NCI-H1092 (cell line): ENCODE results near the gene NCBP2.

Experiments used
- DNase-seq: peaks from one replicate; lab custom pipeline; 2025; lab: John Stamatoyannopoulos, UW

NCBP2 gene

DNA sequence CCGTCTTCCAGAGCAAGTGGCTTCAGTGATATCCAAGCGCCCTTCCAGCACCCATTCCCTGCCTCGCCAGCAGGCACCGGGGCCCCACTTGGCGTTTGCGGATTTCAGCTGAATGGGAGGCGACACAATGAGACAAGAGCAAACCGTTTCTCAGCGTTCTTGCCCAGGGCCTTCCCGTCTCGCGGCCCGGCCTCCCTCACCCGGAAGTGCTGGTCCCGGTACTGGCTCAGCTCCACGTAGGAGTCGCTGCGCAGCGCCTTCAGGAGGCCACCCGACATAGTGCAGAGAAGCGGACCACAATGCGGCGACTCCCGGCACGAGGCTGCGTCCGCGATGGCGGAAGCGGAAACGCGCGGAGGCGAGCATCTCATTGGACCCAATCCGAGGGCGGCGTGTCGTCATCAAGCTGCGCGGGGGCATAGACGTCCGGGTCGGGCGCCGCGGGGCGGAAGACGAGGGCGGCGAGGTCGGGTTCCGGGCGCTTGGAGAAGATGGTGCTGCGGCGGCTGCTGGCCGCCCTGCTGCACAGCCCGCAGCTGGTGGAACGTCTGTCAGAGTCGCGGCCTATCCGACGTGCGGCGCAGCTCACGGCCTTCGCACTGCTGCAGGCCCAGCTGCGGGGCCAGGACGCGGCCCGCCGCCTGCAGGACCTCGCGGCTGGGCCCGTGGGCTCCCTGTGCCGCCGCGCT, at the start of gene NCBP2:
Gene NCBP2, minus strand, starts transcription at position 303 of the 689 bp plus-strand sequence. Its CDS starts 25 bp downstream, at position 278.
- DNase-seq, result peak; percentile 97

GRCh38 chr3:196991581-196992460, 49.5 kb upstream of the NCBP2 start:
- DNase-seq, result no peak

DNA sequence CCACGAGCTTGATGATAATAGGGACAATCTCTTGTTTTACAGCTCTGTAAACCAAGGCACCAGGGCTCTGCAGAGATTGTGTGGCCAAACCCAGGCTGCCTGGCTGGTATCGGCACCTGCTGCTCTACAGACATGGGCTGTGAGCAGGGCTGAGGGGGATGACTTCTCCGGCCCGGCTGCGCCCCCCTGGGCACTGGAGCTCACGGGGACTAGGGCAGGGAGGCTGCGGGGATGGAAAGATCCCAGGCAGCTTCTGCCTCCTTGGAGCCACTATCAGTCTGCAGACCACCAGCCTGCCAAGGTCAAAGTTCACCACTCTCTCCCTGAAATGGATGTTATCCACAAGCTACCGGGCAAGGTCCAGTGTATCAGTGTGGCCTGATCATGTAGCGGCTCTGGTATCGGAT, 48.3 kb upstream of the NCBP2 start:
- no peak for DNase-seq

DNA sequence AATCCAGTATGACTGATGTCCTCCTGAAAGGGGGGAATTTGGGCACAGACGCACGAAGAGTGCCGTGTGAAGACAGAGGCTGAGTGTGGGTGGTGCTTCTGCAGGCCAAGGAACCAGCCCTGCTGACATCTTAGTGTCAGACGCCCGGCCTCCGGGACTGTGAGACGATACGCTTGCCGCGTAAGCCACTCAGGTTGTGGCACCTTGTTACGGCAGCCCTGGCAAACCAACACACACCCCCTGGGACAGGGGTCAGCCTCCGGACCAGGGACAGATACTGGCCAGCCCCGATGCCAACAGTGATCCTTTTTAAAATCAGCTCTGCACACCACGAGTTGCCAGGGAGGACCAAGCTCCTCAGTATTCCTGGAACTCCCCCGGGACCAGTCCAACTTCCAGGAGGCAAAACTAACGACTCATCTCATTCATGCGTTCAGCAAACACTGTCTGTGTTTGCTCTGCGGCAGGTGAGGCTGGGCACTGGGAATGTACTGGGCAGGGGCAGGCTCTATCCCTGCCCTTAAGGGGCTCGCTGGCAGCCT, 47.5 kb upstream of the NCBP2 start:
- peak; percentile 52 for DNase-seq

GRCh38 chr3:196988241-196989029, 46.1 kb upstream of the NCBP2 start:
- no peak for DNase-seq

- no peak for DNase-seq
Measured at GRCh38 chr3:196987022-196987421, 44.7 kb upstream of the NCBP2 start.

DNA sequence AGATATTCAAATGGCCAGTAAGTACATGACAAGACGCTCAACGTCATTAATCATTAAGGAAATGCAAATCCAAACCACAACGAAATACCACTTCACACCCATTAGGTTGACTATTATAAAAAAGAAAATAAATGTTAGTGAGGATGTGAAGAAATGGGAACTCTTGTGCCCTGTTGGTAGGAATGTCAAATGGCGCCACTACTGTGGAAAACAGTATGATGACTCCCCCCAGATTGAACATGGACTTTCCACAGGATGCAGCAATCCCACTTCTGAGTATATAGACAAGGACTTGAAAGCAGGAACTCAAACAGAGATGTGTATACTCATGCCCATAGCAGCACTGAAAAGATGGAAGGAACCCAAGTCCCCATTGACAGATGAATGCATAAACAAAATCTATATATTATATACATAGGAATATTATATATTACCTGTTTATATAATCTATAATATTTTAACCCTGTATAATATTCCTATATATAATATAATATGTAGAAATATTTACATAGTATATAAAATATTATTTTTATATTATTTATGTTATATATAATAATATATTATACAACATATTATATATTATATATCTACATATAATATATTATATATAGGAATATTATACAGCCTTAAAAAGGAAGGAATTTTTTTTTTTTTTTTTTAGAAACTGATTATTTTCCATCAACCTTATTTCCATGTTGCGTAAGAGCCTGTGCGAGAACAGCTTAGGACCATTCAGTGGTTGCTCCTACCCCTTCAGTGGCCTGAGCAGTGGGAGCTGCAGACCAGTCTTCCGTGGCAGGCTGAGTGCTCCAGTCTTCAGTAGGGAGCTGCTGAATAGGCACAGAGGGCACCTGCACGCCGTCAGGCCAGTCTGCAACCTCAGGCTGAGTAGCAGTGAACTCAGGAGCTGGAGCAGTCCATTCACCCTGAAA, 43.9 kb upstream of the NCBP2 start:
- DNase-seq, result no peak

- DNase-seq, result no peak
Measured at GRCh38 chr3:196985298-196985697, 43.0 kb upstream of the NCBP2 start.

- DNase-seq, result no peak
Measured at GRCh38 chr3:196983186-196983585, 40.9 kb upstream of the NCBP2 start.

GRCh38 chr3:196981657-196982056, 39.3 kb upstream of the NCBP2 start:
- DNase-seq, result no peak

GRCh38 chr3:196979545-196979944, 37.2 kb upstream of the NCBP2 start:
- no peak for DNase-seq

GRCh38 chr3:196976941-196977340, 34.6 kb upstream of the NCBP2 start:
- no peak for DNase-seq

GRCh38 chr3:196975349-196975748, 33.0 kb upstream of the NCBP2 start:
- no peak for DNase-seq

DNA sequence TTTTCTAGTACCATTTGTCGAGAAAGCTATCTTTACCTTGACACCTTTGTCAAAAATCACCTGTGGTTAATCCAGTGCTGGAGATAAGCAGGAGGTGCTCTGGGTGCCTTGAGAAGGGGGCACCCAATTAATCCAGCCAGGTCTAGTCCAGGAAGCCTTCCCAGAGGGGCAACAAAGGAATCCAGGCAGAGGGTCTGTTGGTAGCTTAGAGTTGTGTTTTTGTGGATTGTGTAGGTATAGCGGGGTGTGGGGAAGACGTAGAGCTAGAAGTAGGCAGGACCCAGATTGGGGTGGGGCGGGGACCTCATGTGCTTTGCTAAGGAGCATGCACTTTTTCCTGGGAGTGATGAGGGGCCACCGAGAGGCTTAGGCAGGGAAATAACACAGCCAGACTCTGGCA, 32.3 kb upstream of the NCBP2 start:
- no peak for DNase-seq

- DNase-seq, result no peak
Measured at GRCh38 chr3:196971094-196971698, 28.9 kb upstream of the NCBP2 start.

DNA sequence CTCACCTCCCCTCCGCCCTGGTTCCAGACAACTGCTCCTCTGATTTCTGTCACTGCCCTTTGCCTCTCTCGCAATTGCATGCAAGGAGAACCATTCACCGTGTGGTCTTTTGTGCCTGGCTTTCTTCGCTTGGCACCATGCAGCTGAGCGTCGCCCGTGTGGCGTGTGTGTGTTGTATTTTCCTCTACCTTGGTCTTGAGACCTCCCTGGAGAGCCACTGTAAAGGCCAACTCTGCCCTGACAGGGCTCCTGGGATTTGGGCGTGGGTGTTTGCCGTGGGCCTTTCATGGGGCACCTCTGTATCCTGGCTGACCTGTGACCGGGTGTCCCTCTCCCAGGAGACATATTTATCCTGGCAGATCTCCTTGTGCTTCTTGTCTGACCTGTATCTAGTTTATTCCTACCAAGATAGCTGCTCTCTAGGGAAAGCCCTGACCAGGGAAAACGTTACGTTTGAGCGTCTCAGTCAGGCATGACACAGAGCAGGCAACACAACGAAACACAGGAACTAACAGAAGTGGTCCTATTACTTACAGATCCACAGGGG, 28.3 kb upstream of the NCBP2 start:
- DNase-seq, result no peak

DNA sequence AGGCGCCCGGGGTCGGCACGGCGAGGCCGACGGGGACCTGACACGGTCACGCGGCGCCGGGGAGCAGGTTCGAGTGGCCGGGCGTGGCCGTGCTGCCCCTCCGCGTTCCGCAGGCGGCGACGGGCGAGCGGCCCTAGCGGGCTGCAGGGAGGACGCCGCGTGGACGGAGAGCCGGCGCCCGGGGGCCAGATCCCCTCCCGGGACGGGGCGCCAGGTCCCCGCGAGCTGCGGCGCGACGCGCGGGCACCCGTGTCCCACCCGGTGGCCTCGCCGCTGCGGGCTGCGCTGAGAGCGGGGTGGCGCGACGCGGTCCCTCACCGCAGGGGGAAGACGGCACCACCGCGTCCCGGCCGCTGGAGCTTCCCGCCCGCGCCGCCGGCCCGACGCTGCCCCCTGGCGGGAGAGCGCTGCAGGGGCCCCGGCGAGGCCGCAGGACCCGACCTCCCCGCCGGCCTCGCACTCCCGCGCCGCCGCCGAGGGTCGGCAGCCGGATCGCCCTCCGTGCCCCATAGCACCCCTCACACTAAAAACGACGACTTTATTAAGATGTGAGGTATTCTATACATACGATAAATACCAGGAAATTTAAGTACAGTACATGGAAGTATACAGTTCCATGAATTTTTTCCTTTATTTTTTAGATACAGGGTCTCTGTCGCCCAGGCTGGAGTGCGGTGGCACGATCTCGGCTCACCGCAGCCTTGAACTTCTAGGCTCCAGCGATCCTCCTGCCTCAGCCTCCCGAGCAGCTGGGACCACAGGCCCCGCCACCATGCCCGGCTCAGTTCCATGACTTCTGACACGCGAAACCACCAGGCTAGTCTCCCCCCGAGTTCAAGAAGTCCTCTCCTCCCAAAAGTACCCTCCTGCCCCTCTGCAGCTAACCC, 27.6 kb upstream of the NCBP2 start:
- DNase-seq, result no peak

DNA sequence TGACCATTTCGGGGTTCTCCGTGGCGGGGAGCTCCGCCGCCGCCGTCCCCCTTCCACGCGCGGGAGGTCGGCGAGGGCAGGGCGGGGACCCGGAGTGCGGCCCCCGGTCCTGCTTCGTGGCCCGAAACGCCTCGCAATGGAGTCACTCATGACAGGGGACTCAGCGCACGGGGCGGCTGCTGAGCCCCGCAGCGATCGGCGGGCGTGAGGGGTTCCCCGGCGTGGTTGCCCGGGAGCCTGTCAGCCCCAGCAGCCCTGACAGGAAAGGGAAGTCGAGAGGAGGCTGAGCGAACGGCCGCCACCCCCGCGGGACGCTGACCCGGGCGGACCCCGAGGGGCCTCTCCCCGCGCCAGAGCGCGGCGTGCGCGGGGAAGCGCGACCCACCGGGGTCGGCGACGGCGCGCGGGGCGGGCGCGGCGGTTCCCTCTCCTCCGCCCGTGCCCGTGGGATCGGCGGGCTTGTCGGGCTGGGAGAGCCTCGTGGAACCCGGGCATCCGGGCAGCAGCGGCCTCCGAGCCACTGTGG, 26.9 kb upstream of the NCBP2 start:
- peak; percentile 6 for DNase-seq
